C4-2B (cell line): ENCODE data around the gene RRH.

Source experiments
- CTCF ChIP-seq: fragments of 450-650 bp; conservative IDR thresholded peaks from 2 replicates; pipeline ENCODE4 v1.5.1; 2017; ENCODE audit warnings: mild to moderate bottlenecking
- ZFX ChIP-seq: fragments of 450-650 bp; IDR thresholded peaks from 2 replicates; pipeline ENCODE4 v1.6.1; 2017

GRCh38 chr4:109879081-109879480 lies 51.3 kb downstream of the RRH start:
- TF ChIP-seq CTCF (no peak), ZFX (no peak)
